ENCODE results near the gene CBLC.

DNA sequence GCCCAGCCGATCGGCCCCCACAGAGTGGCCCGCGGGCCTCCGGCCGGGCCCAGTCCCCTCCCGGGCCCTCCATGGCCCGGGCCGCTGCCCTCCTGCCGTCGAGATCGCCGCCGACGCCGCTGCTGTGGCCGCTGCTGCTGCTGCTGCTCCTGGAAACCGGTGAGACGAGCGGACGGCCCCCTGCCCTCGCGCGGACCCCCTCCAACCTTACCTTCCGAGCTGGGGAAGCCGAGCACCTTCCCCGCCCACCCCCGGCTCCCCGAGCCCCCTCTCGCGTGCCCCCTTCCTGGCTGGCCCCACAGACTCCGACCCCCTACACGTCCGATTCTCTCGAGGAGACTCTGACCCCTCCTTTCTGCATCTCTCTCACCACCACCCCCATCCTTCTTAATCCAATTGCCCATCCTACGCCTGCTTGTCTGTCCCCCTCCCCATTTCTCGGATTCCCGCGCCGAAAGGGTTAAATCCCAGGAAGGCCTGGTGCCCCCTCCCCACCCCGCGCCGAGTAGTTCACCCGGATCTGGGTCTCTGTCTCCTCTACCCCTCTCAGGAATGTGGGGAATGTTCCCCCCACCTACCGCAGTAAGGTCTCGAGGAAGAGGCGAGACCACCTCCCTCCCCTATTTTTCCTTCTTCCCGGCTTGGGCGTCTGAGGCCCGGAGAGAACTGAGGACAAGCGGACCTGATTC is 68.9 kb downstream of the CBLC start:
- TF ChIP-seq, protein P1, sequence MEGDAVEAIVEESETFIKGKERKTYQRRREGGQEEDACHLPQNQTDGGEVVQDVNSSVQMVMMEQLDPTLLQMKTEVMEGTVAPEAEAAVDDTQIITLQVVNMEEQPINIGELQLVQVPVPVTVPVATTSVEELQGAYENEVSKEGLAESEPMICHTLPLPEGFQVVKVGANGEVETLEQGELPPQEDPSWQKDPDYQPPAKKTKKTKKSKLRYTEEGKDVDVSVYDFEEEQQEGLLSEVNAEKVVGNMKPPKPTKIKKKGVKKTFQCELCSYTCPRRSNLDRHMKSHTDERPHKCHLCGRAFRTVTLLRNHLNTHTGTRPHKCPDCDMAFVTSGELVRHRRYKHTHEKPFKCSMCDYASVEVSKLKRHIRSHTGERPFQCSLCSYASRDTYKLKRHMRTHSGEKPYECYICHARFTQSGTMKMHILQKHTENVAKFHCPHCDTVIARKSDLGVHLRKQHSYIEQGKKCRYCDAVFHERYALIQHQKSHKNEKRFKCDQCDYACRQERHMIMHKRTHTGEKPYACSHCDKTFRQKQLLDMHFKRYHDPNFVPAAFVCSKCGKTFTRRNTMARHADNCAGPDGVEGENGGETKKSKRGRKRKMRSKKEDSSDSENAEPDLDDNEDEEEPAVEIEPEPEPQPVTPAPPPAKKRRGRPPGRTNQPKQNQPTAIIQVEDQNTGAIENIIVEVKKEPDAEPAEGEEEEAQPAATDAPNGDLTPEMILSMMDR (IDR thresholded peaks at IDR 0.05; ENCODE audit: low read depth, low read length): no peak
- no peak for TF ChIP-seq EZH2phosphoT487 (IDR thresholded peaks at IDR 0.05; ENCODE audit: low read depth)

Measured in OCI-LY3 (cell line).